CD4-positive, alpha-beta T cell treated with Interleukin-4 for 4 hours (primary cell): ENCODE results near the gene COL9A1.

Experiments used
- DNase-seq: peaks from one replicate; pipeline ENCODE4 v3.0.0-alpha.2; 2020

The COL9A1 gene

DNA sequence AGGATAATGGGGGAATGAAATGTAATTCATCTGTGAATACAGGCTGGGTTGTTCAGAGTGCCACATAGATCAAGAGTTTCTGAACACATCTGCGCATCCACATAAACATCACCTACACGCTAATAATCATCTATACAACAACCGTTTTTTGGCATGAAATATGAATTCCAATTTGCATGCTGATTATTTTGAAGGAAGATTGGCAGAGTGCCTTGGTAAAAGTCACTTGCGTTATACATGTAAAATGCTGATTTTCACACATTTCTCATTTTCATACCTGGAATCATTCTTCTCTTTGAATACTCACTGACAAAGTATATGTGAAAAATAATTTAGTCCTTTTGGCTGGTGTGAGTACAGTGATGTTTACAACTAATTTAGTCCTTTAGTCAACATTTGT, 17.7 kb downstream of the COL9A1 start:
- no peak for DNase-seq

DNA sequence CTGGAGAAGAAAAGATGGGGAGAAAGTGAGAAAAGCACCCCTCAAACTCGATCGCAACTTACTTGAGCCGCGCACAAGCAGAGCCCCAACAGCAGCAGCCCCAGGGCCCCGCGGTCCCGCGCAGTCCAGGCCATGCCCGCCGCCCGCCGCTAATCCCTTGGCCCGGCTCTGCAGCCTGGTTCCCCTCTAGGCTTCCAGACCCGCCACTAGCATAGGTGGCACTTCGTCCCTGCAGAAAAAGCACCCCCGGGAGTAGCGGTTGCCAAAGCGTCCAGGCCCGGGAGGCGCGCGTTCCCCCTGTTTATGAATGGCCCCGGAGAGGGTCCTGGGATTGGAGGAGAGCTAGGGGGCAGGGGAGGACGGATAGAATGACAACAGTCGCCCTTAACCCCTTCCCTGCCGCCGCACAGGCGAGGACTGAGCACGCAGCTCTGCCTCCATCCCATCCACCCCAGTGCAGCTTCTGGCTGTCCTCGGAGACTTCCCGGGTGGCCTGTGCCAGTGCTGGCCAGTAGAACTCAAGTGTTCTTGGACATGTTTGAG, 19.9 kb downstream of the COL9A1 start:
- no peak for DNase-seq

- DNase-seq: no peak
Measured at GRCh38 chr6:70282312-70282918, 20.5 kb downstream of the COL9A1 start.

DNA sequence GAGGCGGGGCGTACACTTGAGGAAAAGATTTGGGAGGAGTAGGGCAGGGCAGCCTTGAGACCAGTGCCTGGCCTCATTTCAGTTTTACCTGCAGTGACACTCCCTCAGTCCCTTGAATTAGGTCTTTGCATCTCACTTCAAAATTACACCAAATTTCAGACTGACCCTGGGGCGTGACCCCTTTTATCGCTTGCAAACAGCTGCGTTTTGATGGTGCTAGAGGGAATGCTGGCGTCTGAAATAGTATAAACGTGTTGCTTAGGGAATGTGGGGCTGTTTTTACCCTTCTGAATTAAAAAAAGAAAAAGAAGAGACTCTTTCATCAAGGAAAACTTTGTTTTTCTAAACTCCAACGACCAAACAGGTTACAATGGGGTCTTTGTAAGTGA, 21.0 kb downstream of the COL9A1 start:
- no peak for DNase-seq

- no peak for DNase-seq
Measured at GRCh38 chr6:70280400-70280853, 22.5 kb downstream of the COL9A1 start.

- no peak for DNase-seq
Measured at GRCh38 chr6:70277470-70277869, 25.4 kb downstream of the COL9A1 start.

DNA sequence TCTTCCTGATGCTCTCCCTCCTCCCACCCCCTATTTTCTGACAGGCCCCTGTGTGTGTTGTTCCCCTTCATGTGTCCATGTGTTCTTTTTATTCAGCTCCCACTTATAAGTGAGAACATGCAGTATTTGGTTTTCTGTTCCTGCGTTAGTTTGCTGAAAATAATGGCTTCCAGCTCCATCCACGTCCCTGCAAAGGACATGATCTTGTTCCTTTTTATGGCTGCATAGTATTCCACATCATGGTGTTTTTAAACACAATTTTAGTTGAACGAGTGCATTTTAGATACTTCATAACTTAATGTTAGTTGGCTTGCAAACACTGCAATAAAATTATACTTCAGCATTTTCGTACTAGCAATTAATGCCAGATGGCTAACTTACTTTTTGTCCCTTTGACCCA, 28.5 kb downstream of the COL9A1 start:
- no peak for DNase-seq

DNA sequence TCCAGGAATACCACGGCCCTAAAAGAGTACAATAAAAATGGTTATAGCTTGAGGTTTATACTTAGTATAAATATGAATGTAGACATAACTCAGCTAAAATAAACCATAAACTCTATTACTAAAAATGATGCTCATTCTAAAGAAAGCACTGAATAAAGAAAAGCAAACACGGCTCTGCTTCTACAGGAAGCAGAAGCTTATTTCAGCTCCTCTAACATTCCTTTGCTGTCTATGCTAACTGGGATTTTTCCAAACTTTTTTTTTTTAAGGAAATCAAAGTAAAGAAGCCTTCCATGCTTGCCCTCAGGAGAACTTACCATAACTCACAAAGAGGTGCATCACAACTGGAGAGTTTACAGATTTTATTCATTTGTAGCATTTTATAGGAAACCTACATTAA, 30.8 kb downstream of the COL9A1 start:
- DNase-seq: no peak

GRCh38 chr6:70270287-70271005, 32.4 kb downstream of the COL9A1 start:
- no peak for DNase-seq

DNA sequence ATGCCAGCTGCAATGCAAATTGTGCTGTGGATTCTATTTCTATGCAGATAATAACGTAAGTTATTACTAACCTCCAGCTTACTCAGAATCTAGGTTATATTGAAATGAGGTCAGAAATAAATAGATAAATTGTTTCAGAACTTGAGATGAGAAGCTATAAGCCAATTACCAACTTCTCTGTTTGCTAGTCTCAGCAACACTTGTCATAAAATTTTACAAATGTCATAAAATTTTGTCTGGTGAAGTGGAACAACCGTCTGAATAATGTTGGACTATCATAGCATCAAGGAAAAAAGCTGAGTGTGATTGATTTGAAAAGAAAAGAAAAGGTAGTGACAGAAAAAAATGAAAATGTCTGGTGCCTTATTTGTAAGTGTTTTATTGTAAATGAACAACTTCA, 36.7 kb downstream of the COL9A1 start:
- DNase-seq: no peak

DNA sequence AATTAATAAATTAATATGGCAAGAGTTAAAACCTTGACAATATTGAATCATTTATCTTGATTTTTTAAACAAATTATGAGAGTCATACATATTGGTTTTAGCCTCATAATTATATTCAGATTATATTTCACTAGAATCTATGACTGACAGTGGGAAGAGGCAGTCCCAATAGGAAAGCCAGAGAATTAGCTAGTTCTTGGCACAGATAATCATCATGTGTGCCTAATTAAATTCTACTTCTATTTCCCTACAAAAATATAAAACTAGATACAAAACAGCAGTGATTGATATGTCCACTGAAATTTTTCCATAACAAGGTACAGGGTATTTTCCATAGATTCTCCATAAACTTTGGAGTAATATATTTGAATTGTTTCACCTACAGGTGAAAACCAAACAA, 38.6 kb downstream of the COL9A1 start:
- no peak for DNase-seq

- DNase-seq: no peak
Measured at GRCh38 chr6:70258483-70258882, 44.4 kb downstream of the COL9A1 start.

- no peak for DNase-seq
Measured at GRCh38 chr6:70257768-70258273, 45.1 kb downstream of the COL9A1 start.

GRCh38 chr6:70254784-70255183, 48.1 kb downstream of the COL9A1 start:
- no peak for DNase-seq

- no peak for DNase-seq
Measured at GRCh38 chr6:70253923-70254322, 49.0 kb downstream of the COL9A1 start.

DNA sequence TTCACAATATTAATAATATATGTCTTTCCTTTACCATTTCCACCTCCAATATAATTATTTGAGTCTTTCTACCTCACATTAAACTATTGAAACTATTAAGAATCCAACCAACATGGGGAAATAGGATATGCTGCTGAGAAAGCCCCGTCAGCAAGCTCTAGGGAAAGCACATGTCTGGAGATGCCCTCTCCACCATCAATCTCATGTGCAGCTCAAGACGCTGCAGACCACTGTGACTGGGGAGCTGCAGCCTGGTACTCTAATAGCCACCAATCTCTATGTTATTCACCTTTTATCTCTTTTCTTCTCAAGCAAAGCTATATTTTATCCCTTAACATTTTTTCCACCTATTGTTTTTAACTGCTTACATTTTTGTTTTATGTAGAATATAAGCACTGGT, 50.3 kb downstream of the COL9A1 start:
- no peak for DNase-seq

DNA sequence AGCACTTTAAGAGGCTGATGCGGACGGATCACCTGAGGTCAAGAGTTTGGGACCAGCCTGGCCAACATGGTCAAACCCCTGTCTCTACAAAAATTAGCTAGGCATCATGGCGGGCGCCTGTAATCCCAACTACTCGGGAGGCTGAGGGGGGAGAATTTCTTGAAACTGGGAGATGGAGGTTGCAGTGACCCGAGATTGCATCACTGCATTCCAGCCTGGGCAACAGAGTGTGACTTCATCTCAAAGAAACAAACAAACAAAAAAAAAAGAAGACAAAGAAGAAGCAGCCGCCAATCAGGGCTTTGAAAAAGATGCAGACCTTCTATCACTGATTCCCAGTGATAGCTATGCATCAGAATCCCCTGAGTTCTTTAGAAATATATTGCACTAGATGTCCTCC, 56.8 kb downstream of the COL9A1 start:
- DNase-seq: no peak

DNA sequence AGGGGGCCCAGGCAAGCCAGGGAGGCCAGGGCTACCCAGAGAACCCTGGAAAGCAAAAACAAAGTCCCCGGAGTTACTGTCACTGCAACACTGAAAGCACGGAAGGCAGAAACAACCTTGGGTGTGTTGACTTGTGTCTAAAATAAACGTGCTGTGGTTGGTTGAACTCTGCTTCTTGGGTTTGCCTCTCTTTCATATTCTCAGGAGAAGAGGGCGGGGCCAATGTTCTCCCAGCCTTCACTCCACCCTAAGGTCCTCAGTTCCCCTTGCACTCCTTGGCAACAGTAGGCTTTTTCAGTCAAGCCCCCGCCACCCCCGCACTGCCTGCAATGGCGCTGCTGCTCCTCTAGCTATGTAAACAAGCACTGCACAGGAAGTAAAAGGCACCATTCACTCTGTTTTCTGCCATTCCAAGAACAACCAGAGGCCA, 60.9 kb downstream of the COL9A1 start:
- no peak for DNase-seq

DNA sequence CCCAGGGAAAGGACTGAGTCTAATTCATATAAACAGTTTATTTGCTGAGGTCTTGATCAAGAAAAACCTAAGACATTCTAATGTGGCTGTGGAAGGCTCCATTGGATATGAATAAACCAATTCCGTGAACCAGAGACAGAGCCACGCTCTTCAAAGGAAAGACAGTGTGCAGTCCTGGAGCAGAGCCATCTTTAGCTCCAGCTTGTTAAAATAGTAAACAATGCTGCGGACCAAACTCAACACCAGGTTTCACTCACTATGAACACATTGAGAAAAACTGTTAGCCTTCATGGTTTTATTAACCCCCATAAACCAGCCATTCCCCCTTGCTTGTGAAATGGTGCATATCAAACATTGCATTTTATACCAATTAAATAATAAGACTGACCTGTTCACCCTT, 61.9 kb downstream of the COL9A1 start:
- DNase-seq: no peak

GRCh38 chr6:70236343-70236742, 66.5 kb downstream of the COL9A1 start:
- no peak for DNase-seq

- no peak for DNase-seq
Measured at GRCh38 chr6:70234561-70235236, 68.2 kb downstream of the COL9A1 start.

GRCh38 chr6:70231311-70231710, 71.6 kb downstream of the COL9A1 start:
- no peak for DNase-seq

GRCh38 chr6:70225055-70225454, 77.8 kb downstream of the COL9A1 start:
- DNase-seq: no peak

GRCh38 chr6:70222439-70222749, 80.5 kb downstream of the COL9A1 start:
- DNase-seq: no peak
